DND-41 (cell line): Measurements from ENCODE around the gene LRRN4CL.
A peak's percentile ranks its signal among the peaks of the same experiment; 100 is the strongest.

Experiments
- ATAC-seq: fragments of 200-7000 bp; cut with Tn5 transposase; 3 replicates; pipeline ENCODE4 v1.9.1; 2021; ENCODE audit warnings: low read depth; ENCODE audit not compliant: insufficient read depth
- DNase-seq: peaks from one replicate; pipeline ENCODE4 v3.0.0-alpha.2; 2020
- H2AFZ ChIP-seq: 2 replicates; pipeline ENCODE4 v1.6.0; 2012; ENCODE audit warnings: low read depth, low read length
- H3K27ac ChIP-seq: 2 replicates; pipeline ENCODE4 v1.5.1; 2012; ENCODE audit warnings: low read length, inconsistent platforms
- H3K27me3 ChIP-seq: fragments of 200-600 bp; sonication (generic); 2 replicates; pipeline ENCODE4 v1.6.0; 2012; ENCODE audit warnings: low read length, mild to moderate bottlenecking, inconsistent platforms; ENCODE audit not compliant: insufficient read depth, poor library complexity
- H3K36me3 ChIP-seq: 2 replicates; pipeline ENCODE4 v1.5.1; 2012; ENCODE audit warnings: low read length, inconsistent platforms; ENCODE audit not compliant: insufficient read depth
- H3K4me1 ChIP-seq: 2 replicates; pipeline ENCODE4 v1.5.1; 2012; ENCODE audit warnings: mild to moderate bottlenecking, low read length; ENCODE audit not compliant: insufficient read depth
- H3K4me2 ChIP-seq: 2 replicates; pipeline ENCODE4 v1.6.0; 2012; ENCODE audit warnings: mild to moderate bottlenecking, moderate library complexity, low read length, inconsistent platforms; ENCODE audit not compliant: insufficient read depth
- H3K4me3 ChIP-seq, 2 experiments: fragments of 200-600 bp in 1 of 2; shearing (Covaris generic) in 1 of 2; 2 replicates each; pipeline ENCODE4 v1.5.1; 2012 to 2016; ENCODE audit warnings: inconsistent platforms in 2 of 2, low read length in 2 of 2, mild to moderate bottlenecking in 2 of 2, low read depth in 1 of 2, moderate library complexity in 1 of 2
- H3K79me2 ChIP-seq: 2 replicates; pipeline ENCODE4 v1.6.0; 2012; ENCODE audit warnings: low read length, inconsistent platforms; ENCODE audit not compliant: insufficient read depth
- H3K9ac ChIP-seq: 2 replicates; pipeline ENCODE4 v1.6.0; 2012; ENCODE audit warnings: low read depth, mild to moderate bottlenecking, inconsistent platforms, low read length, moderate library complexity
- H3K9me3 ChIP-seq: 2 replicates; pipeline ENCODE4 v1.5.1; 2012; ENCODE audit warnings: low read length, moderate library complexity, mild to moderate bottlenecking, inconsistent platforms; ENCODE audit not compliant: insufficient read depth, severe bottlenecking
- H4K20me1 ChIP-seq: 2 replicates; pipeline ENCODE4 v1.6.0; 2012; ENCODE audit warnings: low read length; ENCODE audit not compliant: insufficient read depth
- CTCF ChIP-seq: IDR thresholded peaks from 2 replicates; pipeline ENCODE4 v1.5.1; 2012; ENCODE audit warnings: borderline replicate concordance, low read length, moderate library complexity, mild to moderate bottlenecking; ENCODE audit not compliant: poor library complexity, severe bottlenecking; ENCODE audit errors: extremely low read depth
- EZH2 ChIP-seq: IDR thresholded peaks from 3 replicates; pipeline ENCODE4 v1.6.1; 2012; ENCODE audit warnings: borderline replicate concordance, low read depth, mild to moderate bottlenecking, moderate library complexity, low read length, inconsistent platforms; ENCODE audit not compliant: severe bottlenecking

The LRRN4CL gene

GRCh38 chr11:62709247-62710000 is 20.1 kb upstream of the LRRN4CL start:
- Histone ChIP-seq H3K9ac (peak overlapping the region; percentile 74), H3K4me2 (peak overlapping the region; percentile 86), H3K36me3 (peaks cover 42% of the 10 kb centered on the region)

GRCh38 chr11:62708793-62709192 is 19.5 kb upstream of the LRRN4CL start:
- DNase-seq (peak; percentile 51), ATAC-seq (peak; percentile 7; the same call in 2 of the 3 replicates)
- peak overlapping the region; percentile 81 for H3K27ac ChIP-seq
- TF ChIP-seq CTCF = no peak
- TF ChIP-seq EZH2 = no peak
- peaks cover 52% of the 10 kb centered on the region for H3K4me1 ChIP-seq
- H3K9me3 ChIP-seq = no peaks in the 10 kb centered on the region
- peak overlapping the region; percentile 74 for H3K9ac ChIP-seq
- H3K36me3 ChIP-seq = peaks cover 37% of the 10 kb centered on the region
- H4K20me1 ChIP-seq = no peaks in the 10 kb centered on the region
- H3K4me3 ChIP-seq = peak overlapping the region; percentile 37 to 72
- H3K4me2 ChIP-seq = peak overlapping the region; percentile 86
- H3K79me2 ChIP-seq = peaks cover 24% of the 10 kb centered on the region
- no peaks in the 10 kb centered on the region for H3K27me3 ChIP-seq
- peak overlapping the region; percentile 62 for H2AFZ ChIP-seq

More at GRCh38 chr11:62709247-62710000, 20.1 kb upstream of the LRRN4CL start:
- Histone ChIP-seq H3K9me3 (no peaks in the 10 kb centered on the region), H3K79me2 (peaks cover 26% of the 10 kb centered on the region), H3K4me1 (peaks cover 52% of the 10 kb centered on the region), H3K27ac (peak overlapping the region; percentile 86), H2AFZ (peak overlapping the region; percentile 76), H4K20me1 (no peaks in the 10 kb centered on the region), H3K27me3 (no peaks in the 10 kb centered on the region), H3K4me3 (peak overlapping the region; percentile 37 to 72)
- ATAC-seq (peak; percentile 79), DNase-seq (peak; percentile 98)
- no peak for TF ChIP-seq CTCF

GRCh38 chr11:62708392-62708791 is 19.1 kb upstream of the LRRN4CL start:
- Histone ChIP-seq H3K79me2 (peaks cover 23% of the 10 kb centered on the region), H3K9me3 (no peaks in the 10 kb centered on the region), H3K9ac (peak overlapping the region; percentile 74), H4K20me1 (no peaks in the 10 kb centered on the region), H3K27me3 (no peaks in the 10 kb centered on the region), H3K4me2 (peak overlapping the region; percentile 86), H3K4me1 (peaks cover 52% of the 10 kb centered on the region), H2AFZ (peak overlapping the region; percentile 62; the same call in 1 of the 2 replicates), H3K27ac (peak overlapping the region; percentile 81), H3K4me3 (peak overlapping the region; percentile 37 to 72; a peak in 3 of 4 replicates), H3K36me3 (peaks cover 33% of the 10 kb centered on the region)
- DNase-seq (no peak), ATAC-seq (no peak)
- TF ChIP-seq EZH2 (no peak), CTCF (no peak)
